Upper lobe of left lung (tissue), 6 donors: ENCODE data around the gene PKHD1. TPM values are rescaled to one million over a fixed set of nuclear protein-coding genes. Genes with fewer than 3 reads are reported as not detected.

ENCODE experiments used
- ATAC-seq, 2 donors: fragments of 200-7000 bp; cut with Tn5 transposase; one replicate each; pipeline ENCODE4 v1.9.1; 2022; ENCODE audit warnings: mild to moderate bottlenecking in 2 of 2, moderate library complexity in 2 of 2; ENCODE audit not compliant: low FRiP score in 2 of 2
- DNase-seq, 2 donors: peaks; one replicate each; pipeline ENCODE4 v3.0.0-alpha.2; 2019 to 2020
- H3K27ac ChIP-seq, 4 donors: fragments of 200-600 bp; sonication (generic); one replicate each; pipeline ENCODE4 v1.5.1; 2016 to 2019
- H3K27me3 ChIP-seq, 4 donors: fragments of 200-600 bp; sonication (generic); one replicate each; pipeline ENCODE4 v1.5.1; 2017 to 2019
- H3K36me3 ChIP-seq, 4 donors: fragments of 200-600 bp; sonication (generic); one replicate each; pipeline ENCODE4 v1.5.1; 2016 to 2019
- H3K4me1 ChIP-seq, 4 donors: fragments of 200-600 bp; sonication (generic); one replicate each; pipeline ENCODE4 v1.5.1; 2018 to 2019
- H3K4me3 ChIP-seq, 4 donors: fragments of 200-600 bp; sonication (generic); one replicate each; pipeline ENCODE4 v1.5.1; 2017 to 2019; ENCODE audit warnings: mild to moderate bottlenecking in 2 of 4, moderate library complexity in 1 of 4
- H3K9me3 ChIP-seq, 4 donors: fragments of 200-600 bp; sonication (generic); one replicate each; pipeline ENCODE4 v1.5.1; 2018 to 2019
- EP300 ChIP-seq, 4 donors: sonication (generic); formaldehyde crosslinking; IDR thresholded peaks; one replicate each; pipeline ENCODE4 v1.5.1; 2017; ENCODE audit warnings: antibody characterized with exemption in 4 of 4, control low read depth in 2 of 4
- POLR2A ChIP-seq, 4 donors: fragments of 450-650 bp; IDR thresholded peaks; one replicate each; pipeline ENCODE4 v1.5.1; 2016 to 2017; ENCODE audit warnings: antibody characterized with exemption in 4 of 4, mild to moderate bottlenecking in 2 of 4
- POLR2AphosphoS5 ChIP-seq, 2 donors: sonication (generic); formaldehyde crosslinking; IDR thresholded peaks; one replicate each; pipeline ENCODE4 v1.5.1; 2017; ENCODE audit warnings: antibody characterized with exemption in 2 of 2
- WGBS, 2 donors: methylation state at CpG; one replicate each; pipeline ENCODE4 v1.1.5; 2017 to 2018; 5-methylcytosine and 5-hydroxymethylcytosine counted together
- total RNA-seq, 6 donors: library from RNA; depleted of rRNA in 4 of 6; stranded (reverse); fragments of >200 nt in 4 of 6; gene quantifications; one replicate each; pipeline versions ENCODE4 v1.1.0 to v1.2.1, GENCODE V29; 2016 to 2021
- TF ChIP-seq, protein P1 (sequence below), 6 experiments: fragments of 450-650 bp in 4 of 6; fragments of 200-600 bp in 2 of 6; sonication (generic) in 2 of 6; IDR thresholded peaks; one replicate each; pipeline ENCODE4 v1.5.1; 2016 to 2019; ENCODE audit warnings: antibody characterized with exemption in 6 of 6
- donor health status: DM: no; HTN: no; CAD: no; lungs with moderate emphysema.
- donor health status: DM: no; HTN: yes; CAD: no; lungs with severe emphysema.

The PKHD1 gene
- total RNA-seq, 6 donors from 2014 or later: 0.10 to 1.0 (median 0.34) TPM

GRCh38 chr6:51725155-51725554 is 362.3 kb downstream of the PKHD1 start:
- Histone ChIP-seq H3K27ac (no peak overlapping the region), H3K36me3 (no peaks in the 10 kb centered on the region), H3K9me3 (no peaks in the 10 kb centered on the region), H3K4me3 (no peak overlapping the region), H3K4me1 (no peaks in the 10 kb centered on the region), H3K27me3 (no peaks in the 10 kb centered on the region)
- WGBS, 2 donors: 82 to 86% methylated on average over 2 of the region's 2 CpGs
- DNase-seq (no peak), ATAC-seq (no peak)
- TF ChIP-seq EP300 (IDR thresholded peaks at IDR 0.05) (no peak), POLR2AphosphoS5 (IDR thresholded peaks at IDR 0.05) (no peak), POLR2A (IDR thresholded peaks at IDR 0.05) (no peak)
- TF ChIP-seq, protein P1, sequence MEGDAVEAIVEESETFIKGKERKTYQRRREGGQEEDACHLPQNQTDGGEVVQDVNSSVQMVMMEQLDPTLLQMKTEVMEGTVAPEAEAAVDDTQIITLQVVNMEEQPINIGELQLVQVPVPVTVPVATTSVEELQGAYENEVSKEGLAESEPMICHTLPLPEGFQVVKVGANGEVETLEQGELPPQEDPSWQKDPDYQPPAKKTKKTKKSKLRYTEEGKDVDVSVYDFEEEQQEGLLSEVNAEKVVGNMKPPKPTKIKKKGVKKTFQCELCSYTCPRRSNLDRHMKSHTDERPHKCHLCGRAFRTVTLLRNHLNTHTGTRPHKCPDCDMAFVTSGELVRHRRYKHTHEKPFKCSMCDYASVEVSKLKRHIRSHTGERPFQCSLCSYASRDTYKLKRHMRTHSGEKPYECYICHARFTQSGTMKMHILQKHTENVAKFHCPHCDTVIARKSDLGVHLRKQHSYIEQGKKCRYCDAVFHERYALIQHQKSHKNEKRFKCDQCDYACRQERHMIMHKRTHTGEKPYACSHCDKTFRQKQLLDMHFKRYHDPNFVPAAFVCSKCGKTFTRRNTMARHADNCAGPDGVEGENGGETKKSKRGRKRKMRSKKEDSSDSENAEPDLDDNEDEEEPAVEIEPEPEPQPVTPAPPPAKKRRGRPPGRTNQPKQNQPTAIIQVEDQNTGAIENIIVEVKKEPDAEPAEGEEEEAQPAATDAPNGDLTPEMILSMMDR (IDR thresholded peaks at IDR 0.05): no peak

DNA sequence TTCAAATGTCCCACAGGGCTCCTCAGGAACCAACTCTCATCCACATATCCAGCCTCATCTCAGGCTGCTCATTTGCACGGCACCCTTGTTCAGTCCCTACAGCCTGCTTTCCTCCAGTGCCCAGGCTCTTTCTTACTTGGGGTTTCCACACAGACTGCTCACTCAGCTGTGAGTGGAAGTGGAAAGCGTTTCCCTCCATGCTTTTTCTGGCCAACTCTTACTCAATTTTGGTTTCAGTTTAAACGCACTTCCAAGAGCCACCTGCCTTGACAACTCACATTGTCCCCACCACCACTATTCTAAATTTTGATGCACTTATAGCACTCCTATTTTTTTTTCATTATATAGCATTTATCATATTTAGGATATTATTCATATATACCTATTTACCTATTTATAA is 367.1 kb downstream of the PKHD1 start:
- DNase-seq (no peak), ATAC-seq (no peak)
- TF ChIP-seq, protein P1 (IDR thresholded peaks at IDR 0.05): no peak
- TF ChIP-seq POLR2AphosphoS5 (IDR thresholded peaks at IDR 0.05) (no peak), EP300 (IDR thresholded peaks at IDR 0.05) (no peak), POLR2A (IDR thresholded peaks at IDR 0.05) (no peak)
- H3K4me1 ChIP-seq: no peaks in the 10 kb centered on the region
- no peak overlapping the region for H3K4me3 ChIP-seq
- no peaks in the 10 kb centered on the region for H3K9me3 ChIP-seq
- H3K27me3 ChIP-seq: no peaks in the 10 kb centered on the region
- 76 to 78% methylated on average over 3 of the region's 3 CpGs for WGBS, 2 donors
- H3K27ac ChIP-seq: no peak overlapping the region
- no peaks in the 10 kb centered on the region for H3K36me3 ChIP-seq

DNA sequence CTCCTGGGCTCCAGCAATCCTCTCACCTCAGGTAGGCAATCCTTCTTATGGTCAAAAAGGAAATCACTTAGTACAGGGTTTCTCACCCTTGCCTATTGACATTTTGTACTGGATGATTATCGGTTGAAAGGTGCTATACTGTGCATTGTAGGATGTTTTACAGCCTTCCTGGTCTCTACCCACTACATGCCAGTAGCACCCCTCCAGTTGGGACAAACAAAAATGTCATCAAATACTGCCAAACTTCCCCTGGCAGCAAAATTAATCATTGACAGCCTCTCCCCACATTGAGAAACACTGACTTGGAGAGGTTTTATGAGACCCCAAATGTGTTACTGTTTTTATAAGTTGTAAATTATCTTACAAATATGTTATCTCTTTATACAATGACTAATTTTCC is 368.1 kb downstream of the PKHD1 start:
- ATAC-seq: no peak
- 70 to 74% methylated on average over 1 of the region's 1 CpG for WGBS, 2 donors
- TF ChIP-seq EP300 (IDR thresholded peaks at IDR 0.05) (no peak), POLR2AphosphoS5 (IDR thresholded peaks at IDR 0.05) (no peak), POLR2A (IDR thresholded peaks at IDR 0.05) (no peak)
- TF ChIP-seq, protein P1 (IDR thresholded peaks at IDR 0.05): no peak

GRCh38 chr6:51718533-51718932 is 368.9 kb downstream of the PKHD1 start:
- TF ChIP-seq, protein P1 (IDR thresholded peaks at IDR 0.05): no peak
- TF ChIP-seq POLR2AphosphoS5 (IDR thresholded peaks at IDR 0.05): no peak
- no peaks in the 10 kb centered on the region for H3K4me1 ChIP-seq
- ATAC-seq (no peak), DNase-seq (no peak)
- no peaks in the 10 kb centered on the region for H3K36me3 ChIP-seq
- no peak overlapping the region for H3K27ac ChIP-seq
- H3K9me3 ChIP-seq: no peaks in the 10 kb centered on the region
- H3K27me3 ChIP-seq: no peaks in the 10 kb centered on the region
- WGBS, 2 donors: 86 to 89% methylated on average over 1 of the region's 1 CpG
- no peak overlapping the region for H3K4me3 ChIP-seq

More for the DNA sequence above, 368.1 kb downstream of the PKHD1 start:
- Histone ChIP-seq H3K4me1 (no peaks in the 10 kb centered on the region), H3K9me3 (no peaks in the 10 kb centered on the region), H3K27me3 (no peaks in the 10 kb centered on the region), H3K27ac (no peak overlapping the region), H3K36me3 (no peaks in the 10 kb centered on the region), H3K4me3 (no peak overlapping the region)
- DNase-seq: no peak

DNA sequence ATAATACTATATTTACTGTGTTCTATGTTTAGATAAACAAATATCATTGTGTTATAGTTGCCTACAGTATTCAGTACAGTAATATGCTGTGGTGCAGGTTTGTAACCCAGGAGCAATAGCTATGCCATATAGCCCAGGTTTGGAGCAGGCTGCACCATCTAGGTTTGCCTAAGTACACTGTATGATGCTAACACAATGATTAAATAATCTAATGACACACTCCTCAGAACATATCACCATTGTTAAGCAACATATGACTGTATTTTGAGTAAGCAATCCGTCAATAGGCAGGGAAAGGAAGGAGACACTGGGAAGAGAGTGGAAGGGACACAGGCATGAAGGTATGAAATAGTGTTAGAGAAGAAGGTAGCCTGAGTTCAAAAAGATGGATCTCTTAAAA is 369.9 kb downstream of the PKHD1 start:
- Histone ChIP-seq H3K9me3 (no peaks in the 10 kb centered on the region), H3K36me3 (no peaks in the 10 kb centered on the region), H3K4me1 (no peaks in the 10 kb centered on the region), H3K4me3 (no peak overlapping the region), H3K27ac (no peak overlapping the region), H3K27me3 (no peaks in the 10 kb centered on the region)
- 79 to 100% methylated on average over 1 of the region's 1 CpG for WGBS, 2 donors
- TF ChIP-seq, protein P1 (IDR thresholded peaks at IDR 0.05): no peak
- TF ChIP-seq POLR2A (IDR thresholded peaks at IDR 0.05) (no peak), EP300 (IDR thresholded peaks at IDR 0.05) (no peak), POLR2AphosphoS5 (IDR thresholded peaks at IDR 0.05) (no peak)
- ATAC-seq: no peak
- no peak for DNase-seq
